Mucosa of descending colon (tissue), 3 donors: ENCODE data around the gene B3GNT9. TPM values are rescaled to one million over a fixed set of nuclear protein-coding genes. Genes with fewer than 3 reads are reported as not detected.

Source experiments
- ATAC-seq: fragments of 200-7000 bp; cut with Tn5 transposase; one replicate; pipeline ENCODE4 v1.9.1; 2020; ENCODE audit warnings: mild to moderate bottlenecking, moderate library complexity
- DNase-seq, 3 donors: peaks; one replicate each; pipeline ENCODE4 v3.0.0-alpha.2; 2020
- H3K36me3 ChIP-seq: fragments of 200-600 bp; one replicate; pipeline ENCODE4 v1.8.0; 2021; ENCODE audit warnings: low read depth, mild to moderate bottlenecking
- H3K4me1 ChIP-seq: fragments of 200-600 bp; one replicate; pipeline ENCODE4 v1.8.0; 2021; ENCODE audit warnings: low read depth, mild to moderate bottlenecking
- H3K4me3 ChIP-seq: fragments of 200-600 bp; one replicate; pipeline ENCODE4 v1.8.0; 2021; ENCODE audit warnings: mild to moderate bottlenecking
- H3K9me3 ChIP-seq: fragments of 200-600 bp; one replicate; pipeline ENCODE4 v1.8.0; 2021; ENCODE audit warnings: mild to moderate bottlenecking
- intact Hi-C, 2 donors: fragments of 100-400 bp; cut with DNase I in 1 of 2; cut with micrococcal nuclease in 1 of 2; formaldehyde crosslinking; loops; one replicate each; pipeline versions ENCODE4 v1.11.0 to v1.11.1; 2022; cut with DNase I, micrococcal nuclease
- total RNA-seq, 3 donors: library from RNA; stranded (reverse); fragmentation: NEBNext Ultra II Directional in 2 of 3; extraction: Animal tissue kit (Norgen Biotek cat#: 25700) in 2 of 3; gene quantifications; one replicate each; pipeline versions ENCODE4 v1.2.1 to v1.2.4, GENCODE V29; 2021 to 2023
- TF ChIP-seq, protein P1 (sequence below): fragments of 200-600 bp; IDR thresholded peaks from one replicate; pipeline ENCODE4 v1.8.0; 2022; ENCODE audit warnings: antibody characterized with exemption, mild to moderate bottlenecking
- donor health status: DM: no; HTN: no; CAD: no; lungs with moderate emphysema.
- donor health status: DM: no; HTN: no; CAD: no.
- donor health status: DM: no; HTN: yes; CAD: no.

The B3GNT9 gene
- total RNA-seq, 3 donors from 2014 or later = 1.5 to 8.4 (median 4.0) TPM

DNA sequence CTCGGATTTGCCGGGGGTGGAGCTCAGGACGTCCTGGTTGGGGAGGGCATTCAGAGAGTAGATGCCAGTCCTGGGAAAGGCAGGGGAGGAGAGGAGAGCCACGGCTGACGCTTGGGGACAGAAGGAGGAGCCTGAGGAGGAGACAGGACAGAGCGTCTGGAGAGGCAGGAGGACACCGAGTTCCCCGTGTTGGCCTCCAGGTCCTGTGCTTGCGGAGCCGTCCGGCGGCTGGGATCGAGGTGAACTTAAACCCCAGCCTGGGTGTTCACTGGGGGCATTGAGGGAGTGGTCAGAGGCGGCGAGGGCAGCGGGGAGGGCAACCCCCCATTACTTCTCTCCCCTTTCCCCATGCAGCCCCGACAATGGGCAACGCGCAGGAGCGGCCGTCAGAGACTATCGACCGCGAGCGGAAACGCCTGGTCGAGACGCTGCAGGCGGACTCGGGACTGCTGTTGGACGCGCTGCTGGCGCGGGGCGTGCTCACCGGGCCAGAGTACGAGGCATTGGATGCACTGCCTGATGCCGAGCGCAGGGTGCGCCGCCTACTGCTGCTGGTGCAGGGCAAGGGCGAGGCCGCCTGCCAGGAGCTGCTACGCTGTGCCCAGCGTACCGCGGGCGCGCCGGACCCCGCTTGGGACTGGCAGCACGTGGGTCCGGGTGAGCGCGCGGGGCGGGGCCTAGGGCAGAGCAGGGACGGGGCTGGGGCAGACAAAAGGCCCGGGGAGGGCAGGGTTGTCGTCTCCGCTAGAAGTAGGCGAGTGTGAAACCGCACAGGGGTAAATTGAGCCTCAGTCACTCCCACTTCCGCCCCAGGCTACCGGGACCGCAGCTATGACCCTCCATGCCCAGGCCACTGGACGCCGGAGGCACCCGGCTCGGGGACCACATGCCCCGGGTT is 23.3 kb upstream of the B3GNT9 start:
- peaks cover 42% of the 10 kb centered on the region for H3K4me1 ChIP-seq
- H3K9me3 ChIP-seq = no peaks in the 10 kb centered on the region
- ATAC-seq (peak; percentile 81), DNase-seq (peak; percentile 90 to 95 (median 95))
- TF ChIP-seq, protein P1, sequence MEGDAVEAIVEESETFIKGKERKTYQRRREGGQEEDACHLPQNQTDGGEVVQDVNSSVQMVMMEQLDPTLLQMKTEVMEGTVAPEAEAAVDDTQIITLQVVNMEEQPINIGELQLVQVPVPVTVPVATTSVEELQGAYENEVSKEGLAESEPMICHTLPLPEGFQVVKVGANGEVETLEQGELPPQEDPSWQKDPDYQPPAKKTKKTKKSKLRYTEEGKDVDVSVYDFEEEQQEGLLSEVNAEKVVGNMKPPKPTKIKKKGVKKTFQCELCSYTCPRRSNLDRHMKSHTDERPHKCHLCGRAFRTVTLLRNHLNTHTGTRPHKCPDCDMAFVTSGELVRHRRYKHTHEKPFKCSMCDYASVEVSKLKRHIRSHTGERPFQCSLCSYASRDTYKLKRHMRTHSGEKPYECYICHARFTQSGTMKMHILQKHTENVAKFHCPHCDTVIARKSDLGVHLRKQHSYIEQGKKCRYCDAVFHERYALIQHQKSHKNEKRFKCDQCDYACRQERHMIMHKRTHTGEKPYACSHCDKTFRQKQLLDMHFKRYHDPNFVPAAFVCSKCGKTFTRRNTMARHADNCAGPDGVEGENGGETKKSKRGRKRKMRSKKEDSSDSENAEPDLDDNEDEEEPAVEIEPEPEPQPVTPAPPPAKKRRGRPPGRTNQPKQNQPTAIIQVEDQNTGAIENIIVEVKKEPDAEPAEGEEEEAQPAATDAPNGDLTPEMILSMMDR = peak; percentile 27
- no peaks in the 10 kb centered on the region for H3K36me3 ChIP-seq
- H3K4me3 ChIP-seq = no peak overlapping the region
- intact Hi-C loops = no loop called here

- Histone ChIP-seq H3K36me3 (no peaks in the 10 kb centered on the region), H3K4me3 (no peak overlapping the region), H3K4me1 (peaks cover 38% of the 10 kb centered on the region), H3K9me3 (no peaks in the 10 kb centered on the region)
- ATAC-seq (no peak), DNase-seq (no peak)
- TF ChIP-seq, protein P1 = no peak
- intact Hi-C loops = no loop called here
Measured at GRCh38 chr16:67173323-67173722, 22.5 kb upstream of the B3GNT9 start.

GRCh38 chr16:67170949-67171649 is 20.3 kb upstream of the B3GNT9 start:
- intact Hi-C loops = no loop called here
- DNase-seq (no peak), ATAC-seq (no peak)
- TF ChIP-seq, protein P1 = no peak
- H3K4me1 ChIP-seq = peaks cover 35% of the 10 kb centered on the region
- no peaks in the 10 kb centered on the region for H3K9me3 ChIP-seq
- H3K36me3 ChIP-seq = no peaks in the 10 kb centered on the region
- no peak overlapping the region for H3K4me3 ChIP-seq

DNA sequence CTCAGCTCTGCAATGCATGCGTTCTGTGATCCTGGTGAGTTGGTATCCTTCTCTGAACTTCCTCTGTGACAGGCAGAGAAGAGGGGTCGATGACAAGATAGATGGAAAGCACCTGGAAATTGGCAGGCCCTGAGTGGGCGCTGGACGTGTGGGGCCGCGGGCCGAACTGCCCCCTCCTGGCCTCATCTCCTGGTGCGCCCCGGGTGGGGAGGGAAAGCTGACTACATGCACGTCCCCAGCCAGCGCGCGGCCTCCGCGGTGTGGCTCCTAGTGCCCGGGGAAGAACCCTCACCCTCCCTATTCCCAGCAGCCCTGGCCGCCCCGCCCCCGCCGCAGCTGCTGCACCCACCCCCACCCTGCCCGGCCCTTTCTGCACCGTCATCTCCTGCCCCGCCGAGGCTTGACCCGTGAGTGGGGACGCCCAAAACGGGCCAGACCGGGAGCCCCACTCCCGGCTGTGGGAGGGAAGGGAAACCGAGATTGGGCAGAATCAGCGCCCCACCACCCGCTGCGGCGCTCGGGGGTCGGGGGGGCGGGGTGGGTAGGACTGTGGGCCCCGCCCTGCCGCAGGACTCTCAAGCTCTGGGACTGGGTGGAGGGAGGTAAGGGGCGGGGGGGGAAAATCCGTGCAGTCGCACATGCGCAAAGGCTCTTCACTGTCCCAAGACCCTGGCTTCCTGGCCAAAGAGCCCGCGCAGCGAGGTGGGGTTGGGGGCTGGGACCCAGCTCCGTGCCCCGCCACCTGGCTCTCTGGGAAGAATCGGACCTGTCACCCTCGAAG is 19.6 kb upstream of the B3GNT9 start, which contains the start of gene NOL3:
Gene NOL3 (plus strand): TSS at position 371 of the 781 bp plus-strand sequence.
- intact Hi-C loops = no loop called here
- Histone ChIP-seq H3K36me3 (no peaks in the 10 kb centered on the region), H3K4me1 (peaks cover 41% of the 10 kb centered on the region), H3K9me3 (no peaks in the 10 kb centered on the region), H3K4me3 (no peak within 1 kb of the TSS)
- DNase-seq (peak; percentile 82 to 91 (median 87)), ATAC-seq (peak; percentile 60)
- TF ChIP-seq, protein P1 = no peak

DNA sequence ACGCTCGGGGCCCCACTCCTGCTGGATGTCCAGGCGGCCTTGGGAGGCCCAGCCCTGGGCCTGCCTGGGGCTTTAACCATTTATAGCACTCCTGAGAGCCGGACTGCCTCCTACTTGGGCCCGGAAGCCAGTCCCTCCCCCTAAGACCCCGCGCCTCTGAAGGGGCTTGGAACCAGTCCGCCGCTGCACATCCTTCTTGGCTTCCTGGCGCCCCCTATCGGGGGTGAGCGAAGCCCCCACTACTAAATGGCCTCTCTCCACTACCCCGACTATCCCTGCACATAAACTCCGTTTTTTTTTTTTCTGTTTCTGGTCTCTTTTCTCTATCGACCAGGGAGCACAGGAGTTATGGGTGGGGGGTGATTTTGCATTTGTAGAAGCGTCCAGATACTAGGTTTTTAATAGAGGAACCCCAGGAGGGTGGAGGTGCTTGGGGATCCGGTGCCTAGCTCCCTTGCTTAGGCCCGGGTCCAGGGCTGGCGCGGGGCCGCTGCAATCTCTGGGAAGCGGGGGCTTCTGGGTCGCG is 18.9 kb upstream of the B3GNT9 start:
- DNase-seq (peak in 2 of 3 donors; percentile 65 to 68), ATAC-seq (no peak)
- TF ChIP-seq, protein P1 = peak; percentile 28
- H3K4me1 ChIP-seq = peaks cover 44% of the 10 kb centered on the region
- H3K36me3 ChIP-seq = no peaks in the 10 kb centered on the region
- no peaks in the 10 kb centered on the region for H3K9me3 ChIP-seq
- H3K4me3 ChIP-seq = no peak overlapping the region
- intact Hi-C loops = no loop called here
